GM23338 (cell line): Measurements from ENCODE around the gene NPVF.

Source experiments
- CREB1 ChIP-seq: fragments of 250-450 bp; sonication (Bioruptor Pico); IDR thresholded peaks from 2 replicates; pipeline ENCODE4 v1.5.0; 2020; ENCODE audit warnings: low read depth, mild to moderate bottlenecking, moderate library complexity
- CTCF ChIP-seq, 2 experiments: fragments of 200-600 bp in 1 of 2; sonication (generic) in 1 of 2; conservative IDR thresholded peaks; 2 replicates each; pipeline versions ENCODE4 v1.5.1 to v1.6.1; 2016 to 2017; ENCODE audit warnings: antibody characterized with exemption in 2 of 2, low read depth in 2 of 2, mild to moderate bottlenecking in 2 of 2, moderate library complexity in 1 of 2
- ETS1 ChIP-seq: IDR thresholded peaks from 2 replicates; pipeline ENCODE4 v1.6.1; 2016; ENCODE audit warnings: antibody characterized with exemption
- EZH2 ChIP-seq: fragments of 200-600 bp; sonication (generic); IDR thresholded peaks from one replicate; pipeline ENCODE4 v1.8.0; 2017; ENCODE audit warnings: antibody characterized with exemption, mild to moderate bottlenecking, low read depth; ENCODE audit not compliant: unreplicated experiment
- JUNB ChIP-seq: IDR thresholded peaks from one replicate; pipeline ENCODE4 v1.6.1; 2016; ENCODE audit warnings: antibody characterized with exemption; ENCODE audit not compliant: unreplicated experiment
- POLR2AphosphoS5 ChIP-seq: IDR thresholded peaks from 2 replicates; pipeline ENCODE4 v1.6.1; 2016; ENCODE audit warnings: antibody characterized with exemption, low read depth
- REST ChIP-seq: IDR thresholded peaks from one replicate; pipeline ENCODE4 v1.6.1; 2018; ENCODE audit warnings: antibody characterized with exemption; ENCODE audit not compliant: unreplicated experiment
- STAT1 ChIP-seq: IDR thresholded peaks from one replicate; pipeline ENCODE4 v1.6.1; 2016; ENCODE audit warnings: antibody characterized with exemption; ENCODE audit not compliant: unreplicated experiment

GRCh38 chr7:25239888-25240287 lies 11.6 kb upstream of the NPVF start:
- TF ChIP-seq CTCF (conservative IDR thresholded peaks at IDR 0.05; ENCODE audit: low read depth in 2 of 2) = no peak
- TF ChIP-seq EZH2 = no peak
- no peak for TF ChIP-seq REST
- TF ChIP-seq JUNB = no peak
- no peak for TF ChIP-seq POLR2AphosphoS5
- TF ChIP-seq STAT1 = no peak
- no peak for TF ChIP-seq ETS1
- no peak for TF ChIP-seq CREB1 (CRISPR knock-in tag)
